Naive B cell (primary cell): ENCODE results near the gene ABCG1. TPM values are rescaled to one million over a fixed set of nuclear protein-coding genes. Genes with fewer than 3 reads are reported as not detected.

ENCODE experiments used
- ATAC-seq, 2 donors: fragments of 150-1000 bp; cut with Tn5 transposase; 2 replicates each; pipeline ENCODE4 v1.10.0; 2021; ENCODE audit warnings: low read depth in 2 of 2, mild to moderate bottlenecking in 2 of 2, moderate library complexity in 2 of 2
- DNase-seq: peaks from one replicate; pipeline ENCODE4 v3.0.0; 2022
- H3K27ac Mint-ChIP-seq, 6 donors: one replicate each; pipeline ENCODE4 v1.8.0; 2020 to 2022; ENCODE audit warnings: mild to moderate bottlenecking in 6 of 6, mixed read lengths in 6 of 6, moderate library complexity in 5 of 6, inconsistent platforms in 2 of 6
- H3K27me3 Mint-ChIP-seq, 3 donors: one replicate each; pipeline ENCODE4 v1.8.0; 2021 to 2022; ENCODE audit warnings: mixed read lengths in 3 of 3, mild to moderate bottlenecking in 1 of 3
- H3K36me3 Mint-ChIP-seq, 2 donors: one replicate each; pipeline ENCODE4 v1.8.0; 2020 to 2022; ENCODE audit warnings: mixed read lengths in 2 of 2, inconsistent platforms in 1 of 2, mild to moderate bottlenecking in 1 of 2
- H3K4me1 Mint-ChIP-seq, 3 donors: one replicate each; pipeline ENCODE4 v1.8.0; 2020 to 2022; ENCODE audit warnings: mixed read lengths in 3 of 3, inconsistent platforms in 1 of 3, mild to moderate bottlenecking in 1 of 3, moderate library complexity in 1 of 3
- H3K4me3 Mint-ChIP-seq, 8 donors: one replicate each; pipeline ENCODE4 v1.8.0; 2020 to 2022; ENCODE audit warnings: mild to moderate bottlenecking in 8 of 8, mixed read lengths in 8 of 8, moderate library complexity in 8 of 8, inconsistent platforms in 2 of 8
- H3K9me3 Mint-ChIP-seq, 7 donors: one replicate each; pipeline ENCODE4 v1.8.0; 2020 to 2022; ENCODE audit warnings: mixed read lengths in 7 of 7, mild to moderate bottlenecking in 5 of 7, inconsistent platforms in 2 of 7, moderate library complexity in 1 of 7
- polyA plus RNA-seq, 6 donors: library from polyadenylated mRNA; unstranded; fragments of 300-500 nt; fragmentation: Illumina TruSeq; gene quantifications; one replicate each; pipeline ENCODE4 v1.2.3, GENCODE V29; 2021; ENCODE audit warnings: low read depth in 6 of 6

Gene ABCG1
- polyA plus RNA-seq, 6 donors from 2014 or later: 20.7 to 34.3 (median 25.1) TPM

DNA sequence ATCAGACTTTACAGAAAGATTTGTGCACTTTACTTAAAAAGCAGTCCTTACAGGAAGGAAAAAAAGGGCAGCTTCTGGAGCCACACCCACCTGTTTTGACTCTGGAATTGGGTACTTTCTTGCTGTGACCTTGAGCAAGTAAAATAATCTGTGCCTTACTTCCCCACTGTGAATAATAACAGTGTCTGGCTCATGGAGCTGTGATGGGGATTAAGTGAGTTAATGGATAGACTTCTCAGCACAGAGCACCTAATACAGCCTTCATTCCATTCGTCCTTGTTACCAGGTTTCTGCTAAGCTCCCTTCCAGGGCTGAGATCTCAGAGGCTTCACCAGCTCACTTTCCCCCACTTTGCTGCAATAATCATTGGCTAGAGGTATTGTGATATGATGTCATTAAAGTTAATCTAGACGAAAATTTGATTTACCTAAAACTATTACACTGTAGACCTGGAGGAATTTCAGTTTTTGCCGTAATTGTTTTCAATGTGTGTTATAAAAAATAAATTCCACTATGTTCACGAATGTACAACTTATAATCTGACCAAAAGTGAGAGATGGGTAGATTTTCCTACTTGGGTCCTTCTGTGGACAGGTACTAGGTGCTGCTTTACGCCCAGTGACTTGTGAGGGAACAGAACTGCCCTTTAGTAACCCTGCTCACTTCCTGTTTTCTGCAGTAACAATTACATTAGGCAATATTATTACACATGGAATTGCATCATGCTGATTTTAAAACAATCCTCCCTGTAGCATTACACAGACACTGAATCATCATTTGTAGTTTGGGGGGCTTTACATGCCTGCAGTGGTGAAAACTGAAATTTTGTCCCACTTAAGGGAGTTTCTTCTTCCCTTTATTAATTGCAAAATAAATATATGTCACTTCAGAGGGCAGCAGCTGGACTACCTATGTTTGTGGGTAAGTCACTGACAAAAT, 19.7 kb upstream of the ABCG1 start:
- Mint-ChIP-seq H3K4me3 (peak overlapping the region in 6 of 8 donors; percentile 4 to 82 (median 54)), H3K27me3 (no peaks in the 10 kb centered on the region), H3K27ac (peak overlapping the region in 4 of 6 donors; percentile 21 to 83 (median 56)), H3K9me3 (no peaks in the 10 kb centered on the region), H3K36me3 (no peaks in the 10 kb centered on the region), H3K4me1 (peaks cover 14 to 24% (median 19%) of the 10 kb centered on the region in 3 donors)
- ATAC-seq (peak; percentile 99), DNase-seq (peak; percentile 49)

DNA sequence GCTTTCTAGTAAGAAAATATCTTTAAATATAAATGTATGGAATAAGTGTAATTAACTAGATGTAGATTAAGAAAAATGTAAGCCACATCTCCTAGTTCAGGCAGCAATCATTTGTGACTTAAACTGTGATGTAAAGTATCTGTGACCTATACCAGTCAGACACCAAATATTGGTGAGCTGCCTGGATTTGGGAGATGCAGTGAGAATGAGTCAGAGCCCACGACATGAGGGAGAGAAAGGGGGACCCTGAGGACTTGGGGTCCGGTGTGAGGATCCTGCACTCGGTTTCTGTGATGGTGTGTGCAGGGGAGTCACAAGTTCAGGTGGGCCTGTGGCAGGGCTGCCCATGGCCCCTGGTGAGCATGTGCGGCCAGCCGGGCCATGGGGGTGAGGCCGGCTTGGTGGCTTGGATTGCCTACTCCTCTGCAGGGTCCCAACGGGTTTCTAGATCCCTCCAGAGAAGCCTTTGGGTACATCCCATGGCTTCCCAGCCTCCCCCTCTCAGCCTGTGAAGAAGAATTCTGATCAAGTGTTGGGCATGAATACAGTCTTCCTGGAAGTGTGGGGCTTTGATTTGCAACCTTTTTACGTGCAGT, 19.0 kb upstream of the ABCG1 start:
- DNase-seq (no peak), ATAC-seq (no peak)
- Mint-ChIP-seq H3K27me3 (no peaks in the 10 kb centered on the region), H3K9me3 (no peaks in the 10 kb centered on the region), H3K4me1 (peaks cover 14 to 24% (median 19%) of the 10 kb centered on the region in 3 donors), H3K27ac (no peak overlapping the region), H3K4me3 (no peak overlapping the region), H3K36me3 (no peaks in the 10 kb centered on the region)

DNA sequence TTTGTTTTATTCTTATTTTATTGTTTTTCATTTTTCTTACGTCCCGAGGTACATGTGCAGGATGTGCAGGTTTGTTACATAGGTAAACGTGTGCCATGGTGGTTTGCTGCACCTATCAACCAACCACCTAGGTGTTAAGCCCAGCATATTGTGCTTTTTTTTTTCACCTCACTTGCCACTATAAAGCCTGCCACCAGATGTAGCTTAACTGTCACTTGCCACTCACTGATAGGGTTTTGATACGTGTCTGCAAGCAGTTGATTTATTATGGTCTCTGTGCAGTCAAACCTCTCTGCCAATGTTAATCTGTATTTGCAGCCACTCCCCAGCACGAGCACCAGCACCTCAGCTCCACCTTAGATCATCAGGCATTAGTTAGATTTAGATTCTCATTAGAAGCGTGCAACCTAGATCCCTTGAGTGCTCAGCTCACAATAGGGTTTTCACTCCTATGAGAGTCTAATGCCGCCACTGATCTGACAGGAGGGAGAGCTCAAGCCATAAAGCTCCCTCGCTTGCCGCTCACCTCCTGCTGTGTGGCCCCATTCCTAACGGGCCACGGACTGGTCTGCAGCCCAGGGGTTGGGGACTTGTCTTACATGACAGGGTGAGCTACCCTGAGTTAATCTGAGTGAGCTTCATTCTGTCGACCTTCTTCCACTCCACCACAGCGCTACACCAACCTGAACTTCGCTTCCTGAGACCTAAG, 17.9 kb upstream of the ABCG1 start:
- no peaks in the 10 kb centered on the region for H3K36me3 Mint-ChIP-seq
- H3K4me1 Mint-ChIP-seq: peaks cover 14 to 24% (median 19%) of the 10 kb centered on the region in 3 donors
- no peak for ATAC-seq
- H3K27me3 Mint-ChIP-seq: no peaks in the 10 kb centered on the region
- H3K4me3 Mint-ChIP-seq: no peak overlapping the region
- no peak for DNase-seq
- H3K9me3 Mint-ChIP-seq: no peaks in the 10 kb centered on the region
- peak overlapping the region in 2 of 6 donors; percentile 29 to 59 for H3K27ac Mint-ChIP-seq

DNA sequence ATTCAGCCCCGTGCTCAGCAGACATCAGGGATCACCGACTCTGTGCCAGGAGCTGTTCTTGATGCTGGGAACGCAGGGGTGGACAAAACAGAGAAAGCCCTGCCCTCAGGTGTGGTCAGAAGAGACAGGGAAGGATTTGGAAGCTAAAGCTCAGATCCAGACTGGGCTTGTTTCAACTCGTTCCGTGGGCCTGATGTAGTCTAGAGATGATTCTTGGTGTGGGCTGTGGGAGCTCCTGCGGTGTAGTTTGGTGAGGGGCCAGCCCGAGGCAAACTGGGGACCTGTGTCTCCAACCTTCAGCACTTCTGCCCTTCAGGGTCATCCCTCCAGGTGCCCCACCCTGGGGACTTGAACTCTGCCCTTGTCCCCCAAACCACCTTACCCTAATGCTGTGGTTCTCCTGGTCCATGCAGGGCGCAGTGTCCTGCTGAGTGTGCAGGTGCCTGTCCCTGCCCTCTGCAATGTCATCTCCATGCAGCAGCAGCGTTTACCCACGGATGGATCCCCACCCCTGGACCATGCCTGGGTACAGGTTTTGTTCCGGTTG, 17.3 kb upstream of the ABCG1 start:
- Mint-ChIP-seq H3K9me3 (no peaks in the 10 kb centered on the region), H3K27ac (peak overlapping the region in 1 of 6 donors; percentile 59), H3K36me3 (no peaks in the 10 kb centered on the region), H3K4me1 (peaks cover 14 to 24% (median 19%) of the 10 kb centered on the region in 3 donors), H3K27me3 (no peaks in the 10 kb centered on the region), H3K4me3 (peak overlapping the region in 1 of 8 donors; percentile 60)
- ATAC-seq (no peak), DNase-seq (no peak)

DNA sequence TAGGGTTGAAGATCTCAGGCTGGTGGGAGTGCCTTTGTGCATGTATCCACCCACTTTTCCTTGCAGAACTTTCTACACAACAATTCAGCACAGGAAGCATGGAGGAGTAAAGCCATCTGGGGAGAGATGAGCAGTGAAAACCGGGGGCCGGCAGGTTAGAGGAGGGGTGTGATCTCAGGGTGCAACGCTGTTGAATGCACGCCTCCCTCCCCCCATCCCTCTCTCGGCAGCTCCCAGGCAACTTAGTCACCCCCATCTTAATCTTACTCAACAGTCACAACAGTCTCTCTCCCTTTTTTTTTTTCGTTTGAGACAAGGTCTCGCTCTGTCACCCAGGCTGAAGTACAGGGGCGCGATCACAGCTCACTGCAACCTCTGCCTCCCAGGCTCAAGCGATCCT, 16.6 kb upstream of the ABCG1 start:
- peak overlapping the region in 1 of 6 donors; percentile 59 for H3K27ac Mint-ChIP-seq
- H3K27me3 Mint-ChIP-seq: no peaks in the 10 kb centered on the region
- no peak overlapping the region for H3K4me3 Mint-ChIP-seq
- DNase-seq (no peak), ATAC-seq (no peak)
- peaks cover 14 to 24% (median 19%) of the 10 kb centered on the region in 3 donors for H3K4me1 Mint-ChIP-seq
- no peaks in the 10 kb centered on the region for H3K9me3 Mint-ChIP-seq
- H3K36me3 Mint-ChIP-seq: no peaks in the 10 kb centered on the region

DNA sequence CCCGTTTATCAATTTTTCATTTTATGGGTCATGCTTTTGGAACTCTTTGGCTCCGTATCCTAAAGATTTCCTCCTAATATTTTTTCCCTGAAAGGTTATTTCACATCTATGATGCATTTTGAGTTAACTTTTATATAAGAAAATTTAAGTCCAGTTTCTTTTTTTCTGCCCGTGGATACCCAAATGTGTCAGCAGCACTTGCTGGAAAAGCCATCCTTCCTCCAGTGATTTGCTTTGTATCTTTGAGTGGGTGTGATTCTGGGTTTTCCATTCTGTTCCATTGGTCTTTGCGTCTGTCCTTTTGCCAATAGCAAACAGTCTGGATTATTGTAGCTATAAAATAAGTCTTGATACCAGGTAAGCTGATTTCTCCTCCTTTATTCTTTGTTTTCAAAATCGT, 15.6 kb upstream of the ABCG1 start:
- H3K27me3 Mint-ChIP-seq: no peaks in the 10 kb centered on the region
- no peaks in the 10 kb centered on the region for H3K36me3 Mint-ChIP-seq
- no peaks in the 10 kb centered on the region for H3K9me3 Mint-ChIP-seq

DNA sequence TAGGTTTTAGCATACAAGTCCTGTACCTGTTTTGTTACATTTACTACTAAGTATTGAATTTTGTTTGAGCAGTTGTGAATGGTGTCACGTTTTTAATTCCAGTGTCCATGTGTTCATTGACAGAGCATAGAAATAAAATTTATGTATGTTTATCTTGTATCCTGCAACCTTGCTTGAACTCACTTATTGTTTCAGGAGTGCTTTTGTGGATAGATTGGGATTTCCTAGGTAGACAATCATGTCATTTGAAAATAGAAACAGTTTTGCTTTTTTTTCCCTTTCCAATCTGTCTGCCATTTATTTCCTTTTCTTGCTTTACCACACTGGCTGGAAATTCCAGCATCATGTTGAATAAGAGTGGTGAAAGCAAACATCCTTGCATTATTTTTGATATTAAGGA, 15.0 kb upstream of the ABCG1 start:
- Mint-ChIP-seq H3K4me1 (peaks cover 6 to 16% (median 14%) of the 10 kb centered on the region in 3 donors), H3K36me3 (no peaks in the 10 kb centered on the region), H3K9me3 (no peaks in the 10 kb centered on the region), H3K27me3 (no peaks in the 10 kb centered on the region), H3K27ac (no peak overlapping the region), H3K4me3 (no peak overlapping the region)
- ATAC-seq: no peak
- no peak for DNase-seq

More for the DNA sequence above, 15.6 kb upstream of the ABCG1 start:
- H3K27ac Mint-ChIP-seq: no peak overlapping the region
- H3K4me3 Mint-ChIP-seq: no peak overlapping the region
- DNase-seq (no peak), ATAC-seq (no peak)
- peaks cover 13 to 22% (median 19%) of the 10 kb centered on the region in 3 donors for H3K4me1 Mint-ChIP-seq

DNA sequence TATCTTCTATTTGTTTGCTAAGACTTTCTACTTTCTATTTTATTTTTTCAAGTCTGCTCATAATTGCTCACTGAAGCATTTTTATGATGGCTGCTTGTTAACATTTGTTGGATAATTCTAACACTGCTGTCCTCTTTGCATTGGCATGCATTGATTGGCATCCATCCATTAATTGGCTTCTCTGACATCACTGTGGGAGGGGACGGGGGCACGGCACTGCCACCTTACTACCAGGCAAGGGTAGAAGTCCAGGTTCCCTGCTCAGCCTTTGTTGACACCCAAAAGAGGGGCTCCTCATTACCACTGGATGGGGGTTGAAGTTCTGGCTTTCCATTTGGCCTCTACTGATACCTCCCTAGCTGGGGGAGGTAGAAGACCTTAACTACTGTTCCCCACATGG, 11.5 kb upstream of the ABCG1 start:
- peaks cover 0 to 4% (median 0%) of the 10 kb centered on the region in 7 donors for H3K9me3 Mint-ChIP-seq

DNA sequence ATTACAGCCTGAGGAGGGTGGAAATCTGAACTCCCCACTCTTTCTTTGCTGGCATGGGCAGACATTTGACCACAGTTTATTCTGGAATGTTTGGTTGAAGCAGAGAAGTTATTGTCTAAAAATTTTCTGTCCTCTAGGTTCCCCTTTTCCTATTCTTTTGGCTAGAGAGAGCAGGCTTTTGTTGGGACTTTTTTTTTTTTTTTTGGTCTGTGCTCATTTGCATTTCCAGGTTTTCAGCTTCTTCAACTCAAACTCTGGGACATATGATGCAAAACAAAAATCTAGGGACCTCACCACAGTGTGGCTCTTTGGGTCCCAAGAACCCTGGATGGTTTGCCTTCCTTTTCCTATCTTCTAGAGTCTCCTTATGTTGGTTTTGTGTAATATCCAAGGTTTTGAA, 10.9 kb upstream of the ABCG1 start:
- Mint-ChIP-seq H3K27ac (no peak overlapping the region), H3K9me3 (peaks cover 0 to 4% (median 0%) of the 10 kb centered on the region in 7 donors), H3K4me3 (no peak overlapping the region), H3K4me1 (no peaks in the 10 kb centered on the region), H3K27me3 (peaks cover 0 to 4% (median 0%) of the 10 kb centered on the region in 3 donors), H3K36me3 (peaks cover 0 to 12% of the 10 kb centered on the region in 2 donors)
- DNase-seq (no peak), ATAC-seq (no peak)

More for the DNA sequence above, 11.5 kb upstream of the ABCG1 start:
- DNase-seq (no peak), ATAC-seq (no peak)
- peak overlapping the region in 2 of 6 donors; percentile 47 to 51 for H3K27ac Mint-ChIP-seq
- H3K4me3 Mint-ChIP-seq: no peak overlapping the region
- peaks cover 0 to 2% (median 1%) of the 10 kb centered on the region in 3 donors for H3K4me1 Mint-ChIP-seq
- peaks cover 0 to 12% of the 10 kb centered on the region in 2 donors for H3K36me3 Mint-ChIP-seq
- H3K27me3 Mint-ChIP-seq: peaks cover 0 to 4% (median 0%) of the 10 kb centered on the region in 3 donors

DNA sequence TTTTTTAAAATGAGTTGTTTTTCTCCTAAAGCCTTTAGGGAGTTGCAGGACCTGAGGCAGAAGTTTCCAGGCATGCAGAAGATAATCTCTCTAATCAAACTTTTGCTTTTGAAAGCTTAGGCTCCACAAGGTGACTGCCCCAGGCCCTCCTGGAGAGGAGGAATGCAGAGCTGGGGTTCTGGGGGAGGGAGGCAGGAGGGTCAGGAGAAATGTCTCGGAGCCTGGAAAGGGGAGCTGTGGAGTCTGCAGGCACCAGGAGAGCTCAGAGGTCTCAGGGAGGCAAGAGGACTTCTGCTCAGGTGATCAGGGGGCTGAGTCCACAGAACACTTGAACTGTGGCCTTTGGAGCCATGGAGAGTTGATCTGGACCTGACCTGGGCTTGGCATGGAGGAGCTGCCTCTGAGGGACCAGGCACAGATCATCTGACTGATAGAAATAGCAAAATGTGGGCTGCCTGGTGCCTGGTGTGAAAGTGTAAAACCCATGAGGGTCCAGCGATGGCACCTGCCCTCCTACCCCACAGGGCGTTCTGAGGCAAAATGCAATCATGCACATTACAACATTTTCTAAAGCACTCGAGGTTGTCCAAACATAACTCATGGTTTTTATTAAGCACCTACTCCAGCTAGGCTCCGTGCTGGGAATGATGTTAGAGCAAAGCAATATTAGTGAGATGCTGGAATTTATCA, 10.0 kb upstream of the ABCG1 start:
- Mint-ChIP-seq H3K36me3 (peaks cover 0 to 12% of the 10 kb centered on the region in 2 donors), H3K4me3 (no peak overlapping the region), H3K27ac (no peak overlapping the region), H3K9me3 (peaks cover 0 to 4% (median 0%) of the 10 kb centered on the region in 7 donors), H3K27me3 (peaks cover 0 to 4% (median 0%) of the 10 kb centered on the region in 3 donors), H3K4me1 (no peaks in the 10 kb centered on the region)
- DNase-seq (no peak), ATAC-seq (no peak)

DNA sequence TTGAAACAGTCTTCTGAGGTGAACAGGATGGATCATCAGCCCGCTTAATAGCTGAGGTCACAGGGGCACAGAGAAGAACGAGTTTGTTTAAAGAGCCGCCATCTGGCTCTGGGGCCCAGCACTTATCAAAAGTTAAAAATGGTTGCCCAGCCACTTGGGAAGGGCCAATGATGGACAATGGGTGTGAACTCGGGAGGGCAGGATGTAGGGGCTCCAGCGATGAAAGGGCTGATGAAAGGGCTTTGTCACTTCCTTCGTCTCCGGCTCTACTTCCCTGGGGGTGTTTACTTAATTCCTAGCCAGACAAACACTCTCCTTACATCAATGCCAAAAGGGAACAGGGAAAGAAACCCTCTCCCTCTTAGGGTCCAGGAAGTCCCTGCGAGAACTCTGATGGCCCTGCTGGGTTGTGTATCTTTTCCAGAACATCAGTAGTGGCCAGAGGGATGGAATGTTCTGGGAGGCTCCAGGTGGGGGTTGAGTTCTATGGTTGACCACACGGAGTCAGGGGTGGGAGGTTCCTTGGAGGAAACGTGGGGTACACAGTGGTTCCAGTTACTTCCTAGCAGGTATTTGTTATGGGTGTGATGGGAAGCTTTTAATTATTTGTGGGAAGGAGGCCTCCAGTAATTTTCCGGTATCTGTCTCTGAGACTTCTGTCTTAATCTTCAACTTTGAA, 9.0 kb upstream of the ABCG1 start:
- DNase-seq: no peak
- no peak overlapping the region for H3K4me3 Mint-ChIP-seq
- no peak for ATAC-seq
- peaks cover 0 to 4% (median 0%) of the 10 kb centered on the region in 7 donors for H3K9me3 Mint-ChIP-seq
- H3K4me1 Mint-ChIP-seq: peaks cover 0 to 4% (median 0%) of the 10 kb centered on the region in 3 donors
- peaks cover 0 to 4% (median 0%) of the 10 kb centered on the region in 3 donors for H3K27me3 Mint-ChIP-seq
- no peak overlapping the region for H3K27ac Mint-ChIP-seq
- H3K36me3 Mint-ChIP-seq: peaks cover 0 to 12% of the 10 kb centered on the region in 2 donors

DNA sequence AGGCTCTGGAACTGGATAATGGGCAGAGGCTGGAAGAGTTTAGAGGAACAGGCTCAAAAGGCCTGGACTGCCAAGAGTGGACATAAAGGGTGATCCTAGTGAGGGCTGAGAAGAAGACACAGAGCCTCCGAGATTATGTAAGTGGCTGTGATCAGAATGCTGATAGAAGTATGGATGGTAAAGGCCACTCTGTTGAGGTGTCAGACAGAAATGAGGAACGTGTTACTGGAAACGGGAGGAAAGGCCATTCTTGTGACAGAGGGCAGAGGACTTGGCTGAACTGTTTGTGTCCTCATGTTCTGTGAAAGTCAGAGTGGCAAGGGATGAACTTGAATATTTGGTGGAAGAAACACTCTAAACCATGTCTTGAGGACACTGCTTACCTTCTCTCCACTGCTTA, 6.7 kb upstream of the ABCG1 start:
- Mint-ChIP-seq H3K36me3 (peaks cover 0 to 12% of the 10 kb centered on the region in 2 donors), H3K9me3 (peaks cover 0 to 11% (median 3%) of the 10 kb centered on the region in 7 donors), H3K27ac (peak overlapping the region in 1 of 6 donors; percentile 31), H3K4me1 (peaks cover 0 to 6% (median 6%) of the 10 kb centered on the region in 3 donors), H3K27me3 (peaks cover 0 to 4% (median 0%) of the 10 kb centered on the region in 3 donors), H3K4me3 (no peak overlapping the region)
- DNase-seq (no peak), ATAC-seq (no peak)
